22Rv1 (cell line): ENCODE data around the gene NKX2-8.

Experiments
- H3K27ac ChIP-seq: fragments of 450-650 bp; 2 replicates; pipeline ENCODE4 v1.5.1; 2017
- CTCF ChIP-seq: fragments of 450-650 bp; IDR thresholded peaks from 2 replicates; pipeline ENCODE4 v1.5.1; 2017; ENCODE audit warnings: mild to moderate bottlenecking
- ZFX ChIP-seq: fragments of 450-650 bp; IDR thresholded peaks from 2 replicates; pipeline ENCODE4 v1.6.1; 2017; ENCODE audit warnings: antibody characterized with exemption, borderline replicate concordance

The NKX2-8 gene

GRCh38 chr14:36588119-36588518, 5.7 kb upstream of the NKX2-8 start:
- no peak for TF ChIP-seq ZFX
- TF ChIP-seq CTCF: no peak
- no peak overlapping the region for H3K27ac ChIP-seq

GRCh38 chr14:36585100-36585499, 2.7 kb upstream of the NKX2-8 start:
- TF ChIP-seq ZFX (no peak), CTCF (no peak)

GRCh38 chr14:36583893-36584811, 1.7 kb upstream of the NKX2-8 start:
- TF ChIP-seq ZFX (no peak), CTCF (no peak)

More at GRCh38 chr14:36585100-36585499, 2.7 kb upstream of the NKX2-8 start:
- no peak overlapping the region for H3K27ac ChIP-seq

GRCh38 chr14:36583242-36583892, 953 bp upstream of the NKX2-8 start:
- no peak for TF ChIP-seq ZFX
- no peak for TF ChIP-seq CTCF
- H3K27ac ChIP-seq: no peak overlapping the region

More at GRCh38 chr14:36583893-36584811, 1.7 kb upstream of the NKX2-8 start:
- H3K27ac ChIP-seq: no peak overlapping the region

GRCh38 chr14:36582874-36583241, 444 bp upstream of the NKX2-8 start:
- TF ChIP-seq ZFX (no peak), CTCF (no peak)
- H3K27ac ChIP-seq: no peak overlapping the region

GRCh38 chr14:36580856-36581831, 1.3 kb downstream of the NKX2-8 start:
- TF ChIP-seq ZFX: no peak
- TF ChIP-seq CTCF: peak; percentile 18
- H3K27ac ChIP-seq: peak overlapping the region; percentile 51
